Measurements from ENCODE around the gene GNPTG. TPM values are rescaled to one million over a fixed set of nuclear protein-coding genes. Genes with fewer than 3 reads are reported as not detected.

GNPTG gene
- total RNA-seq, 1 donor from 2014 or later: 55.6 TPM

DNA sequence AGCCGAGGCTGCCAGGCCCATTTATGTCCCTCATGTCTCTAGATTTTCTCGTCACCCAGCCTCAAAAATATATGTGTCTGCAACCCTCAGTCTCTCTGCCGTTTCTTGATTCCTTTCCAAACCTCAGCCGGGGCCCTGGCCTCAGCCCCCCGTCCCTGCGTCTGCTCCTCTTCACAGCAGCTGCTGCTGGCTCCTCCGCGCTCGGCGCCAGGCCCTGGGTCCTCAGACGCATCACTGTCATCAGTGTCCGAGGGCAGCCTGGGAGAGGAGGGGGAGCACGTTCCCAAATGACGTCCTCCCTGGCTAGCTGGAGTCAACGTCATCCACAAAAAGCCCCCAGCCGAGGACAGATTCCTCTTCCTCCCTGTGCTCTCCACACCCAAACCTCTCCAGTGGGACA, 2.4 kb upstream of the GNPTG start:
- H3K4me1 Mint-ChIP-seq (ENCODE audit: unreplicated experiment): peaks cover 12% of the 10 kb centered on the region
- H3K9me3 Mint-ChIP-seq: no peaks in the 10 kb centered on the region
- no peak overlapping the region for H3K27ac Mint-ChIP-seq
- H3K27me3 Mint-ChIP-seq: no peaks in the 10 kb centered on the region
- DNase-seq (ENCODE audit: extremely low spot score, unreplicated experiment): no peak
- TF ChIP-seq, protein P1, sequence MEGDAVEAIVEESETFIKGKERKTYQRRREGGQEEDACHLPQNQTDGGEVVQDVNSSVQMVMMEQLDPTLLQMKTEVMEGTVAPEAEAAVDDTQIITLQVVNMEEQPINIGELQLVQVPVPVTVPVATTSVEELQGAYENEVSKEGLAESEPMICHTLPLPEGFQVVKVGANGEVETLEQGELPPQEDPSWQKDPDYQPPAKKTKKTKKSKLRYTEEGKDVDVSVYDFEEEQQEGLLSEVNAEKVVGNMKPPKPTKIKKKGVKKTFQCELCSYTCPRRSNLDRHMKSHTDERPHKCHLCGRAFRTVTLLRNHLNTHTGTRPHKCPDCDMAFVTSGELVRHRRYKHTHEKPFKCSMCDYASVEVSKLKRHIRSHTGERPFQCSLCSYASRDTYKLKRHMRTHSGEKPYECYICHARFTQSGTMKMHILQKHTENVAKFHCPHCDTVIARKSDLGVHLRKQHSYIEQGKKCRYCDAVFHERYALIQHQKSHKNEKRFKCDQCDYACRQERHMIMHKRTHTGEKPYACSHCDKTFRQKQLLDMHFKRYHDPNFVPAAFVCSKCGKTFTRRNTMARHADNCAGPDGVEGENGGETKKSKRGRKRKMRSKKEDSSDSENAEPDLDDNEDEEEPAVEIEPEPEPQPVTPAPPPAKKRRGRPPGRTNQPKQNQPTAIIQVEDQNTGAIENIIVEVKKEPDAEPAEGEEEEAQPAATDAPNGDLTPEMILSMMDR (conservative IDR thresholded peaks at IDR 0.05): no peak
- no peak overlapping the region for H3K4me3 Mint-ChIP-seq
- H3K36me3 Mint-ChIP-seq: no peaks in the 10 kb centered on the region

DNA sequence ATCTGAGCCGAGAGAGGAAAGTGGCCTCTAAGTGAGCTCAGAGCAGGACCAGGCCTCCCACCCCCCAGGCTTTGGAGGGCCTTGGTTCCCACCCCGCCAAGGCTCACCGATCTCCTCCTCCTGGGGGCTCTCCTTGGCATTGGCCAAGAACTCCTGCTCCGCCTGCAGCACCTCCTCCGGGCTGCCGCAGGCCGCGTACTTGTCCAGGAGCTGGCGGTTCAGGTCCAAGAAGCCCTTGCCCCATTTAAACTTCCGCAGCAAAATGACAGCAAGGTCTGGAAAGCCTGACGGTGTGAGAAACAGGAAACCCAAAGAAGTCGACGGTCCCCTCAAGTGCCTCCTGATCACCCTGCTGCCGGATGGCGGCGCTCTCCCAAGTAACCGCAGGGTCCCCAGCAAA, 1.8 kb upstream of the GNPTG start:
- Mint-ChIP-seq H3K27ac (no peak overlapping the region), H3K9me3 (no peaks in the 10 kb centered on the region), H3K36me3 (no peaks in the 10 kb centered on the region), H3K4me1 (ENCODE audit: unreplicated experiment) (peaks cover 12% of the 10 kb centered on the region), H3K4me3 (peak overlapping the region; percentile 87), H3K27me3 (no peaks in the 10 kb centered on the region)
- TF ChIP-seq, protein P1 (conservative IDR thresholded peaks at IDR 0.05): no peak
- no peak for DNase-seq (ENCODE audit: extremely low spot score, unreplicated experiment)

DNA sequence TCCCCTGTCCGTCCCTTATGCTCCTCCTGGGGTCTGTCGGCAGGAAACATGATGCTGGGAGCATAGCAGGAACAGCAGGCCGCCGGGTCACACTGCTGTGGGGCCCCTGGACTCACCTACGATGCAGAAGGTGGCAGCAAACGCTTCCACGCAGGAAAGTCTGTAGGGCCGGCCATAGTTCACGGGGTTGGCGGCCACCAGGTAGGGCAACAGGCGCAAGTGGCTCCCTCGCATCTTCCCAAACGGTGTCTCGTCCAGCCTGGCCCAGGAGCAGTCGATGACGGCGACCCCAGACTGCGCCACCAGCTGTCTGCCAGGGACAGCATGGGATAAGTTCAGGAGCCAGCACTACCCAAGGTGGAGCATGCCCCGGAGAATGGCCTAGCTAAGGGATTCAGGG, 1.0 kb upstream of the GNPTG start:
- Mint-ChIP-seq H3K9me3 (no peaks in the 10 kb centered on the region), H3K27me3 (no peaks in the 10 kb centered on the region), H3K27ac (peak overlapping the region; percentile 50), H3K36me3 (no peaks in the 10 kb centered on the region), H3K4me1 (ENCODE audit: unreplicated experiment) (peaks cover 12% of the 10 kb centered on the region), H3K4me3 (peak overlapping the region; percentile 87)
- no peak for DNase-seq (ENCODE audit: extremely low spot score, unreplicated experiment)
- TF ChIP-seq, protein P1 (conservative IDR thresholded peaks at IDR 0.05): no peak

DNA sequence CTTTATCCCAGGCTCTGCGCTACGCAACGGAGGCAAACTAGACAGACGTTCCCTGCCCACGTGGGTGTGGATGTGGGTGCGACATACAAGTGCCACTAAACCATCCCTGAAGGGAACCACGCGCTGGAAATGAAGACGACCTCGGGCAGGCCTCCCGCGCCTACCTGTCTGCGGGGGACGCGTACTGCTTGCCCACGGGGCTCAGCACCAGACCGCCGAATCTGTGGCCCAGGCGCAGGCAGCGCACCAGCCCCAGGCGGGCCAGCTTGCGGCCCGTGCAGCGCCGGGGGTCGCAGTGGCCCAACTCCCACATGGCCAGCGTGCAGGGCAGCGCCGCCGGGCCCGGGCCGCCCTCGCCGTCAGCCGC, 533 bp upstream of the GNPTG start:
- H3K27me3 Mint-ChIP-seq: no peaks in the 10 kb centered on the region
- peak overlapping the region; percentile 50 for H3K27ac Mint-ChIP-seq
- peaks cover 12% of the 10 kb centered on the region for H3K4me1 Mint-ChIP-seq (ENCODE audit: unreplicated experiment)
- no peaks in the 10 kb centered on the region for H3K9me3 Mint-ChIP-seq
- no peaks in the 10 kb centered on the region for H3K36me3 Mint-ChIP-seq
- TF ChIP-seq, protein P1 (conservative IDR thresholded peaks at IDR 0.05): no peak
- H3K4me3 Mint-ChIP-seq: peak overlapping the region; percentile 87
- no peak for DNase-seq (ENCODE audit: extremely low spot score, unreplicated experiment)

DNA sequence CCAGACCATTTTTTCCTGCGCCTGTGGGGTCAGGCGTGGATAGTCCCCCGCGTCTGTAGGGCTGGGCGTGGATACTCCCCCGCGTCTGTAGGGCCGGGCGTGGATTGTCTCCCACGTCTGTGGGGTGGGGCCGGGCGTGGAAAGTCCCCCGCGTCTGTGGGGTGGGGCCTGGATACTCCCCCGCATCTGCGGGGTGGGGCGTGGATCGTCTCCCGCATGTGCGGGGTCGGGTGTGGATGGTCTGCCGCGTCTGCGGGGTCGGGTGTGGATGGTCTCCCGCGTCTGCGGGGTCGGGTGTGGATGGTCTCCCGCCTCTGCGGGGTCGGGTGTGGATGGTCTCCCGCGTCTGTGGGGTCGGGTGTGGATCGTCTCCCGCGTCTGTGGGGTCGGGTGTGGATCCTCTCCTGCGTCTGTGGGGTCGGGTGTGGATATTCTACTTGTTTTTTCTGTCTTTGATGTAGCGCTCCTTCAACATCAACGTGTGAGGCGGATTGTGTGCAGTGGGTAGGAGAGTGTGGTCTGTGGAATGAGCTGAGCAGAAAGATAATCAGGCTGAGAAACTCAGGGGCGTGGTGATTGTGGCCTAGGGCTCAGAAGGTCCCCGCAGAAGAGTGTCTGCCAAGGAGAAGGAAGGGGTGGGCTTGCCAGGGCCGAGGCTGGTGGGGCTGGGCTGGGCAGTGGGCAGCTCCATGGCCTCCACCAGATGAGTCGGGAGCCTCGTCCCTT, 3.2 kb downstream of the GNPTG start:
- TF ChIP-seq, protein P1 (conservative IDR thresholded peaks at IDR 0.05): no peak
- Mint-ChIP-seq H3K9me3 (no peaks in the 10 kb centered on the region), H3K4me3 (no peak overlapping the region), H3K27me3 (no peaks in the 10 kb centered on the region), H3K27ac (no peak overlapping the region), H3K36me3 (no peaks in the 10 kb centered on the region), H3K4me1 (ENCODE audit: unreplicated experiment) (peaks cover 12% of the 10 kb centered on the region)
- no peak for DNase-seq (ENCODE audit: extremely low spot score, unreplicated experiment)

Measured in type B pancreatic cell (in vitro differentiated cells).